Cortex of kidney (tissue), 1 donor: Measurements from ENCODE around the gene MRPL40.

Source experiments
- DNase-seq: peaks from one replicate; lab custom pipeline; 2025; lab: John Stamatoyannopoulos, UW

The MRPL40 gene

GRCh38 chr22:19483481-19484244, 51.3 kb downstream of the MRPL40 start:
- DNase-seq: no peak
